ENCODE data around the gene SS18L1.

SS18L1 gene

GRCh38 chr20:62167474-62167873 lies 23.9 kb downstream of the SS18L1 start:
- Mint-ChIP-seq H3K4me1 (no peaks in the 10 kb centered on the region), H3K27me3 (ENCODE audit: low read depth) (no peaks in the 10 kb centered on the region), H3K9me3 (no peaks in the 10 kb centered on the region), H3K4me3 (no peak overlapping the region), H3K36me3 (ENCODE audit: low read depth) (peaks cover 22% of the 10 kb centered on the region), H3K27ac (no peak overlapping the region)
- no peak for TF ChIP-seq CTCF (IDR thresholded peaks at IDR 0.05; ENCODE audit: unreplicated experiment in 3 of 3)

- Mint-ChIP-seq H3K27ac (no peak overlapping the region), H3K36me3 (ENCODE audit: low read depth) (peaks cover 22% of the 10 kb centered on the region), H3K27me3 (ENCODE audit: low read depth) (no peaks in the 10 kb centered on the region), H3K9me3 (no peaks in the 10 kb centered on the region), H3K4me3 (no peak overlapping the region), H3K4me1 (no peaks in the 10 kb centered on the region)
- TF ChIP-seq CTCF (IDR thresholded peaks at IDR 0.05; ENCODE audit: unreplicated experiment in 3 of 3): no peak
These were observed 24.5 kb downstream of the SS18L1 start for GRCh38 chr20:62168061-62168460.

GRCh38 chr20:62168890-62169435 lies 25.4 kb downstream of the SS18L1 start:
- peaks cover 20% of the 10 kb centered on the region for H3K36me3 Mint-ChIP-seq (ENCODE audit: low read depth)
- no peaks in the 10 kb centered on the region for H3K9me3 Mint-ChIP-seq
- H3K4me3 Mint-ChIP-seq: no peak overlapping the region
- TF ChIP-seq CTCF (IDR thresholded peaks at IDR 0.05; ENCODE audit: unreplicated experiment in 3 of 3): no peak
- no peak overlapping the region for H3K27ac Mint-ChIP-seq
- no peaks in the 10 kb centered on the region for H3K27me3 Mint-ChIP-seq (ENCODE audit: low read depth)
- no peaks in the 10 kb centered on the region for H3K4me1 Mint-ChIP-seq

GRCh38 chr20:62170536-62170935 lies 27.0 kb downstream of the SS18L1 start:
- H3K4me3 Mint-ChIP-seq: no peak overlapping the region
- H3K9me3 Mint-ChIP-seq: no peaks in the 10 kb centered on the region
- H3K4me1 Mint-ChIP-seq: no peaks in the 10 kb centered on the region
- H3K36me3 Mint-ChIP-seq (ENCODE audit: low read depth): peaks cover 28% of the 10 kb centered on the region
- H3K27me3 Mint-ChIP-seq (ENCODE audit: low read depth): no peaks in the 10 kb centered on the region
- H3K27ac Mint-ChIP-seq: no peak overlapping the region
- no peak for TF ChIP-seq CTCF (IDR thresholded peaks at IDR 0.05; ENCODE audit: unreplicated experiment in 3 of 3)

- H3K4me3 Mint-ChIP-seq: no peak overlapping the region
- H3K27me3 Mint-ChIP-seq (ENCODE audit: low read depth): no peaks in the 10 kb centered on the region
- H3K9me3 Mint-ChIP-seq: no peaks in the 10 kb centered on the region
- no peaks in the 10 kb centered on the region for H3K4me1 Mint-ChIP-seq
- no peak for TF ChIP-seq CTCF (IDR thresholded peaks at IDR 0.05; ENCODE audit: unreplicated experiment in 3 of 3)
- H3K27ac Mint-ChIP-seq: no peak overlapping the region
- peaks cover 24% of the 10 kb centered on the region for H3K36me3 Mint-ChIP-seq (ENCODE audit: low read depth)
These were observed 27.7 kb downstream of the SS18L1 start for GRCh38 chr20:62171245-62171644.

GRCh38 chr20:62172666-62173065 lies 29.1 kb downstream of the SS18L1 start:
- H3K9me3 Mint-ChIP-seq: no peaks in the 10 kb centered on the region
- TF ChIP-seq CTCF (IDR thresholded peaks at IDR 0.05; ENCODE audit: unreplicated experiment in 3 of 3): no peak
- no peaks in the 10 kb centered on the region for H3K4me1 Mint-ChIP-seq
- peaks cover 21% of the 10 kb centered on the region for H3K36me3 Mint-ChIP-seq (ENCODE audit: low read depth)
- H3K4me3 Mint-ChIP-seq: no peak overlapping the region
- H3K27me3 Mint-ChIP-seq (ENCODE audit: low read depth): no peaks in the 10 kb centered on the region
- no peak overlapping the region for H3K27ac Mint-ChIP-seq
